HCT116 (cell line): Measurements from ENCODE around the gene MYCN. TPM values are rescaled to one million over a fixed set of nuclear protein-coding genes. Genes with fewer than 3 reads are reported as not detected.

Experiments used
- ATAC-seq: fragments of 200-7000 bp; cut with Tn5 transposase; 2 replicates; pipeline ENCODE4 v1.9.1; 2020; ENCODE audit warnings: mild to moderate bottlenecking, moderate library complexity
- BruUV-seq: library from RNA; stranded (reverse); fragments of 400-500 nt; replicated peaks from 2 replicates; lab custom pipeline; 2021; lab: Mats Ljungman, UMichigan
- CTCF ChIA-PET: fragments of 300-600 bp; sonication (Branson Sonifier 250); formaldehyde crosslinking; loops from one replicate; lab custom pipeline; 2021; ENCODE audit warnings: antibody characterized with exemption; lab: Charles Lee
- POLR2A ChIA-PET: fragments of 300-600, 350-600 bp; sonication (Branson Sonifier 250); formaldehyde crosslinking; loops from one replicate; lab custom pipeline; 2021; ENCODE audit warnings: antibody characterized with exemption; lab: Charles Lee
- RAD21 ChIA-PET, 2 experiments: fragments of 300-600 bp; sonication (Branson Sonifier 250); formaldehyde crosslinking; loops; one replicate each; lab custom pipeline; 2023; ENCODE audit warnings: low total read pairs in 2 of 2; ENCODE audit not compliant: uncharacterized antibody in 2 of 2, unreplicated experiment in 2 of 2, low non-redundant PET in 1 of 2; lab: Charles Lee
- DNase-seq: peaks from one replicate; pipeline ENCODE4 v3.0.0-alpha.2; 2010; ENCODE audit warnings: low read depth, low spot score
- H2AFZ ChIP-seq: fragments of 200-600 bp; shearing (Covaris generic), sonication (generic); 2 replicates; pipeline ENCODE4 v1.6.1; 2017; ENCODE audit warnings: low read depth, mixed run types, mixed read lengths, antibody characterized with exemption, low read length; ENCODE audit not compliant: poor library complexity, severe bottlenecking
- H3K27ac ChIP-seq: 2 replicates; pipeline ENCODE4 v1.5.1; 2012; ENCODE audit warnings: low read depth, low read length
- H3K27me3 ChIP-seq: fragments of 200-600 bp; sonication (generic); 2 replicates; pipeline ENCODE4 v1.6.1; 2016; ENCODE audit warnings: mixed run types, low read length, mixed read lengths; ENCODE audit not compliant: insufficient read depth
- H3K36me3 ChIP-seq, 2 experiments: fragments of 200-500 bp in 1 of 2; fragments of 200-600 bp in 1 of 2; sonication (Bioruptor generic) in 1 of 2; sonication (generic) in 1 of 2; 2 replicates each; pipeline versions ENCODE4 v1.5.1 to v1.6.1; 2014 to 2016; ENCODE audit warnings: low read length in 2 of 2, inconsistent platforms in 1 of 2, mixed read lengths in 1 of 2, mixed run types in 1 of 2; ENCODE audit not compliant: insufficient read depth in 2 of 2, control insufficient read depth in 1 of 2
- H3K4me1 ChIP-seq, 2 experiments: fragments of 200-600 bp in 1 of 2; sonication (generic) in 1 of 2; 2 replicates each; pipeline versions ENCODE4 v1.5.1 to v1.6.1; 2012 to 2017; ENCODE audit warnings: low read length in 2 of 2, inconsistent platforms in 1 of 2, mild to moderate bottlenecking in 1 of 2, mixed read lengths in 1 of 2, mixed run types in 1 of 2, moderate library complexity in 1 of 2; ENCODE audit not compliant: insufficient read depth in 2 of 2, control insufficient read depth in 1 of 2
- H3K4me2 ChIP-seq: fragments of 200-600 bp; sonication (generic); 2 replicates; pipeline ENCODE4 v1.6.1; 2017; ENCODE audit warnings: mixed run types, low read length, mixed read lengths
- H3K4me3 ChIP-seq, 2 experiments: fragments of 200-600 bp in 1 of 2; sonication (generic) in 1 of 2; replicated peaks in 1 of 2; 2 replicates each; pipeline ENCODE4 v1.5.1; 2011 to 2016; ENCODE audit warnings: low read length in 2 of 2, control low read depth in 1 of 2, low read depth in 1 of 2, mild to moderate bottlenecking in 1 of 2, mixed read lengths in 1 of 2, mixed run types in 1 of 2
- H3K79me2 ChIP-seq: fragments of 200-600 bp; sonication (generic); 2 replicates; pipeline ENCODE4 v1.6.1; 2017; ENCODE audit warnings: mild to moderate bottlenecking, mixed run types, low read length, moderate library complexity, mixed read lengths; ENCODE audit not compliant: insufficient read depth
- H3K9ac ChIP-seq: fragments of 200-600 bp; sonication (generic); 2 replicates; pipeline ENCODE4 v1.6.1; 2016; ENCODE audit warnings: low read length, mixed read lengths
- H3K9me2 ChIP-seq: fragments of 200-600 bp; sonication (generic), shearing (Covaris generic); 2 replicates; pipeline ENCODE4 v1.6.1; 2017; ENCODE audit warnings: mixed run types, mild to moderate bottlenecking, moderate library complexity; ENCODE audit not compliant: insufficient read depth
- H3K9me3 ChIP-seq, 2 experiments: fragments of 200-500 bp in 1 of 2; fragments of 200-600 bp in 1 of 2; sonication (Bioruptor generic) in 1 of 2; sonication (generic) in 1 of 2; 2 replicates each; pipeline ENCODE4 v1.6.1; 2014 to 2017; ENCODE audit warnings: low read length in 2 of 2, mixed read lengths in 2 of 2, inconsistent platforms in 1 of 2, low read depth in 1 of 2, mild to moderate bottlenecking in 1 of 2, mixed run types in 1 of 2, moderate library complexity in 1 of 2; ENCODE audit not compliant: control insufficient read depth in 1 of 2, insufficient read depth in 1 of 2
- H4K20me1 ChIP-seq: fragments of 200-600 bp; sonication (generic), shearing (Covaris generic); 2 replicates; pipeline ENCODE4 v1.6.1; 2017; ENCODE audit warnings: mixed run types, mild to moderate bottlenecking, moderate library complexity; ENCODE audit not compliant: insufficient read depth
- CEBPB ChIP-seq: IDR thresholded peaks from 2 replicates; pipeline ENCODE4 v1.6.1; 2012; ENCODE audit warnings: low read depth
- POLR2AphosphoS5 ChIP-seq: IDR thresholded peaks from 2 replicates; pipeline ENCODE4 v1.6.1; 2011; ENCODE audit warnings: mild to moderate bottlenecking, low read depth, low read length, moderate library complexity
- intact Hi-C: fragments of 100-400 bp; cut with micrococcal nuclease; formaldehyde crosslinking; loops from 2 replicates; pipeline ENCODE4 v1.10.0; 2022
- total RNA-seq: library from RNA; stranded (reverse); gene quantifications from one replicate; pipeline ENCODE4 v1.2.1, GENCODE V29; 2021; ENCODE audit not compliant: unreplicated experiment

Gene MYCN
- total RNA-seq, 1 experiment from 2014 or later, result not detected

DNA sequence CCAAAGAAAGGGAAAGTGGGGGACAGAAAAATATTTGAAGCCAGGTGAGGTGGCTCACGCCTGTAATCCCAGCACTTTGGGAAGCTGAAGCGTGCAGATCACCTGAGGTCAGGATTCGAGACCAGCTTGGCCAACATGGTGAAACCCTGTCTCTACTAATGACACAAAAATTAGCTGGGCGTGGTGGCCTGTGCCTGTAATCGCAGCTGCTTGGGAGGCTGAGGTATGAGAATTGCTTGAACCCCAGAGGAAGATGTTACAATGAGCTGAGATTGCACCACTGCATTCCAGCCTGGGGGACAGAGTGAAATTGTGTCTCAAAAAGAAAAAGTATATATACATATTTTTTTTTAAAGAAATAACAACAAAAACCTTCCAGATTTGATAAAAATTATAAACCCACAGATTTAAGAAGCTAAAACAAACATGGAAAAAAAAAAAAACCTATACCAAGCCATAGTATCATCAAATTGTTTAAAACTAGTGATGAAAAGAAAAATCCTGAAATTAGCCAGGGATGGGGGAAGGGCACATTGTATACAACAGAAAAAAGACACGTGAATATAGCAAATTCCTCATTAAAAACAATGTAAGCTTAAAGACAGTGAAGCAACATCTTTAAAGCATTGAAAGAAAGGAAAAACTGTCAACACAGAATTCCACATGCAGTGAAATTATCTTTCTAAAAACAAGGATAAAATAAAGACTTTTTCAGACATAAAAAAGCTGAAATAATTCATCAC is 40.4 kb upstream of the MYCN start:
- no peaks in the 10 kb centered on the region for H4K20me1 ChIP-seq
- H3K79me2 ChIP-seq, result no peaks in the 10 kb centered on the region
- CTCF ChIA-PET, result no interaction called here
- no TSS peak for BruUV-seq
- H3K4me3 ChIP-seq, result no peak overlapping the region
- H3K4me2 ChIP-seq, result no peak overlapping the region
- POLR2A ChIA-PET, result no interaction called here
- H3K9ac ChIP-seq, result no peak overlapping the region
- no peak overlapping the region for H2AFZ ChIP-seq
- no peaks in the 10 kb centered on the region for H3K36me3 ChIP-seq
- H3K4me1 ChIP-seq, result no peaks in the 10 kb centered on the region
- H3K27me3 ChIP-seq, result no peaks in the 10 kb centered on the region
- ATAC-seq (no peak), DNase-seq (no peak)
- no peak for TF ChIP-seq CEBPB
- no peaks in the 10 kb centered on the region for H3K9me2 ChIP-seq
- 0 out of 4 replicates have a peak, but pooled peaks cover 0 to 4% of the 10 kb centered on the region in 2 experiments for H3K9me3 ChIP-seq
- intact Hi-C loops, result no loop called here
- RAD21 ChIA-PET, result no interaction called here
- no peak overlapping the region for H3K27ac ChIP-seq

DNA sequence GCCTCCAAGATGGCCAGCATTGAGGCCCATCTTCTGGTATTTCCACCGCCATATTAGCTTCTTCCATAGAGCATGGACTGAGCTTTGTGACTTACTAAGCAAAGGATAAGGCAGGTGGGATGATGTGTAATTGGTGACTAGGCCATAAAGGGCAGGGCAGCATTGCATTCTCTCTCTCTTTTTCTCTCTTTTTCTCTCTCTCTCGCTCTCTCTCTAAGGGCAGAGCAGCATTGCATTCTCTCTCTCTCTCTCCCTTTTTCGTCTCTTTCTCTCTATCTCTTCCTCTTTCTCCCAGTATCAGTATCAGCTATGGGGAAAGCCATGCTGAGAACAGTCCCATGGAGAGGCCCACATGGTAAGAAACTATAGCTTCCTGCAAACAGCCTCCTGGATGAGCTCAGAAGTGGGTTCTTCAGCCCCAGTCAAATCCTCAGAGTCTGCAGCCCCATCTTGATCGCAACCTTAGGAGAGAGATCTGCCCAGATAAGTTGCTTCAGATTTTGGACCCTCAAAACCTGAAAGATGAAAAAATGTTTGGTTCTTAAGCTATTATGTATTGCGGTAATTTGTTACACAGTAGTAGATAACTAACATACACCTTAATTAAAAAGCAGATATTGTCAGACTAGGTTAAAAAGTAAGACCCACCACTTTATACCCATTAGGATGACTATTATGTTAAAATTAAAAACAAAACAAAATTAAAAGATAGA is 39.1 kb upstream of the MYCN start:
- ATAC-seq, result no peak
- RAD21 ChIA-PET, result no interaction called here
- H3K4me3 ChIP-seq, result no peak overlapping the region
- no peaks in the 10 kb centered on the region for H4K20me1 ChIP-seq
- DNase-seq, result no peak
- POLR2A ChIA-PET, result no interaction called here
- H3K4me2 ChIP-seq, result no peak overlapping the region
- H3K36me3 ChIP-seq, result no peaks in the 10 kb centered on the region
- no peaks in the 10 kb centered on the region for H3K4me1 ChIP-seq
- 0 out of 4 replicates have a peak, but pooled peaks cover 0 to 4% of the 10 kb centered on the region in 2 experiments for H3K9me3 ChIP-seq
- H2AFZ ChIP-seq, result no peak overlapping the region
- intact Hi-C loops, result no loop called here
- no peaks in the 10 kb centered on the region for H3K27me3 ChIP-seq
- H3K9me2 ChIP-seq, result no peaks in the 10 kb centered on the region
- CTCF ChIA-PET, result no interaction called here
- no peak for TF ChIP-seq POLR2AphosphoS5
- BruUV-seq, result no TSS peak
- H3K27ac ChIP-seq, result no peak overlapping the region
- H3K79me2 ChIP-seq, result no peaks in the 10 kb centered on the region
- no peak overlapping the region for H3K9ac ChIP-seq
